ENCODE measurements around the gene MATN1. TPM values are rescaled to one million over a fixed set of nuclear protein-coding genes. Genes with fewer than 3 reads are reported as not detected.

The MATN1 gene
- polyA plus RNA-seq, 3 donors = 0.07 TPM; not detected in 2

DNA sequence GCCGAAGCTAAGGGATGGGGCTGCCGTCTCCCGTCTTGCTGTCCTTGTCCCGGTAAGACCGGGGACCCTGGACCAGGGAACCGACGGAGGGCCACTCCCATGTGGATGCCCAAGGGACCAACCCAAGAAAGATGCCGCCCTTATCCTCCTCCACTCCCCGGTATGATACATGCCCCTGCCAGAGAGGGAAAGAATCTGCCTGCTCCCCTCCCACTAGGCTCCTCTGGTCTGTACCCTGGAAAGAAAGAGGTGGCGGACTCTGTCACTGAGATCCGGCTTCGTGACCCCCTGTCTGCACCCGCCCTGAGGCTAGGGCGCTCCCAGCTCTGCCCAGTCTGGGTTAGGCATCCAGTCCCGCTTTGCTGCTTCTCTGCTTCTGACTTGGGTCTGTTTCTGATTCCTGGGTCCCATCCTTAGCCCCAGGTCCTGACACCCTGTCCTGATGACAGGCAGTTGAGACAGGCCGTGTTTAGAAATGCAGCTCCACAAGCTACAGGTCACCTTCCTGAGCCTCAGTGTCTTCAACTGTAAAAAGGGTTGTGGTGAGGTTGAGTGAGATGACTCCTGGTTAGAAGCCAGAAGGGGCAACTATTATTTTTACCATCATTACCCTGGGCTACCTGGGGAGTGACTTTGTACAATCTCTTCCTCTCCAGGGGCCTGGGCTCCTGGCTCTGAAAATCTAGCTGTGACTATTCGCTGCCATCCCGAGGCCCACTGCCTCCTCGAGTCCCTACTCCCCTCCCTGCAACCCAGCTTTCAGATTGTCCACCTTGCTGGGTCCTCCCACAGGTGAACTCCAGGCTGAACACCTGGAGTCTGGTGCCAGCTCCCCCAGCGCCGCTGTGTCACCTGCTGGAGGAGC, 3.7 kb downstream of the MATN1 start:
- Histone ChIP-seq H3K9me3 (replicated peaks in 1 of 2; ENCODE audit: control insufficient read depth in 1 of 2, insufficient read depth in 1 of 2, low read length in 2 of 2) (peaks cover 0 to 12% of the 10 kb centered on the region in 2 donors), H3K9ac (ENCODE audit: insufficient read depth, low read length, poor library complexity, severe bottlenecking) (peak overlapping the region; percentile 79), H3K79me2 (ENCODE audit: insufficient read depth, low read length) (no peaks in the 10 kb centered on the region), H2AFZ (ENCODE audit: insufficient read depth, low read depth, low read length, poor library complexity, severe bottlenecking) (peak overlapping the region; percentile 85), H4K20me1 (ENCODE audit: insufficient read depth, low read length) (peaks cover 20% of the 10 kb centered on the region), H3K27me3 (ENCODE audit: control insufficient read depth in 2 of 2, insufficient read depth in 2 of 2, low read length in 2 of 2) (no peaks in the 10 kb centered on the region), H3K27ac (ENCODE audit: low read depth in 1 of 2, low read length in 2 of 2) (peak overlapping the region; percentile 95 to 97), H3K4me3 (replicated peaks in 1 of 3; ENCODE audit: low read depth in 2 of 3, low read length in 3 of 3) (peak overlapping the region in 2 of 3 experiments; percentile 49 to 69), H3K4me2 (replicated peaks; ENCODE audit: extremely low read depth, low read length, poor library complexity, severe bottlenecking) (peak overlapping the region; percentile 77), H3K36me3 (replicated peaks in 1 of 2; ENCODE audit: control insufficient read depth in 1 of 2, insufficient read depth in 2 of 2, low read length in 2 of 2) (no peaks in the 10 kb centered on the region), H3K4me1 (ENCODE audit: control insufficient read depth in 1 of 2, insufficient read depth in 2 of 2, low read length in 2 of 2) (peaks cover 32 to 37% of the 10 kb centered on the region in 2 donors)
- intact Hi-C loops (cut with micrococcal nuclease) = loop anchor here (2.0 to 10.0 kb wide), 8 partner anchors 37 to 1675 kb away; partner anchors contain the start of genes LAPTM5 (in 2 of the 2) and BSDC1 (in 1 of the 2)
- TF ChIP-seq, protein P1, sequence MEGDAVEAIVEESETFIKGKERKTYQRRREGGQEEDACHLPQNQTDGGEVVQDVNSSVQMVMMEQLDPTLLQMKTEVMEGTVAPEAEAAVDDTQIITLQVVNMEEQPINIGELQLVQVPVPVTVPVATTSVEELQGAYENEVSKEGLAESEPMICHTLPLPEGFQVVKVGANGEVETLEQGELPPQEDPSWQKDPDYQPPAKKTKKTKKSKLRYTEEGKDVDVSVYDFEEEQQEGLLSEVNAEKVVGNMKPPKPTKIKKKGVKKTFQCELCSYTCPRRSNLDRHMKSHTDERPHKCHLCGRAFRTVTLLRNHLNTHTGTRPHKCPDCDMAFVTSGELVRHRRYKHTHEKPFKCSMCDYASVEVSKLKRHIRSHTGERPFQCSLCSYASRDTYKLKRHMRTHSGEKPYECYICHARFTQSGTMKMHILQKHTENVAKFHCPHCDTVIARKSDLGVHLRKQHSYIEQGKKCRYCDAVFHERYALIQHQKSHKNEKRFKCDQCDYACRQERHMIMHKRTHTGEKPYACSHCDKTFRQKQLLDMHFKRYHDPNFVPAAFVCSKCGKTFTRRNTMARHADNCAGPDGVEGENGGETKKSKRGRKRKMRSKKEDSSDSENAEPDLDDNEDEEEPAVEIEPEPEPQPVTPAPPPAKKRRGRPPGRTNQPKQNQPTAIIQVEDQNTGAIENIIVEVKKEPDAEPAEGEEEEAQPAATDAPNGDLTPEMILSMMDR (IDR thresholded peaks at IDR 0.05) = peak; percentile 74
- Mint-ChIP-seq H3K27me3 (ENCODE audit: low read depth in 3 of 3) (peaks cover 0 to 3% (median 2%) of the 10 kb centered on the region in 3 donors), H3K36me3 (peaks cover 0 to 5% of the 10 kb centered on the region in 2 donors), H3K9me3 (peaks cover 3 to 12% (median 11%) of the 10 kb centered on the region in 7 donors), H3K4me1 (peaks cover 28% of the 10 kb centered on the region), H3K4me3 (peak overlapping the region in 1 of 2 donors; percentile 58), H3K27ac (peak overlapping the region; percentile 87 to 97 (median 93))
- DNase-seq = peak; percentile 64 to 75 (median 74)
- WGBS (ENCODE audit: insufficient coverage) = 46% methylated on average over 15 of the region's 21 CpGs

DNA sequence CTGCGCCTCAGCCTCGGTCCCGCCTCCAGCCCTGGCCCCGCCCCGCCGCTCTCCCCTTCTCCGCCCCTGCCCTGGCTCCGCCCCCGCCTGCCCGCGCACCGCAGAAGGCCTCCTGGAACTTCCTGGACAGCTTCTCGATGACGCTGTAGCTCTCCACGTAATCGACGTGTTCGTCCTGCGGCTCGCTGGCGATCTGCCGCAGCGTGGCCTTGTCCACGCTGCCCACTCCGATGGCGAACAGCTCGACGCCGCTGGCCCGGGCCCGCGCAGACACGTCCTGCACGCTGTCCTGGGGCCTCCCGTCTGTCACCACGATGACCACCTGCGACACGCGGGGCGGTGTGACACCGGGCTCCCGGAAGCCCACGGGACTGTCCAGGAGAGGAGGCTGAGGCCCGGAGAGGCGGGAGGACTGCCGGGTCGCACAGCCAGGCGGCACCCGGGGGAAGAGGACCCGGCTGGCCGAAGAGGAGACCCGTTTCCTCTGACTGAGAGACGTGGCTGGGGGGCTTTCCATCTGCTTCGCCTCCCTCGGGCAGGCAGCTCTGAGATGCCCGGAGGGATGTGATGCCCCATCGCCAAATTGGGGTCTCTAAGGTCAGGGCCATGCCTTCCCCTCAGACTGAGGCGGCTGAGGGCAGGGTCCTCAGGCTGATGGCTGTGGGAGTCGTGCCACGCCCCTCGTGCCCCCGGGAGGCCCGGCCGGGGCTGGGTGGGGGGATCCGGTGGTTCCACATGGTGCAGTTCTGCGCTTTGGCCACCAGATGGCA, 4.6 kb downstream of the MATN1 start:
- Histone ChIP-seq H3K36me3 (replicated peaks in 1 of 2; ENCODE audit: control insufficient read depth in 1 of 2, insufficient read depth in 2 of 2, low read length in 2 of 2) (no peaks in the 10 kb centered on the region), H3K79me2 (ENCODE audit: insufficient read depth, low read length) (no peaks in the 10 kb centered on the region), H3K27ac (ENCODE audit: low read depth in 1 of 2, low read length in 2 of 2) (peak overlapping the region; percentile 95 to 97), H3K4me3 (replicated peaks in 1 of 3; ENCODE audit: low read depth in 2 of 3, low read length in 3 of 3) (peak overlapping the region; percentile 0 to 69 (median 49)), H3K9ac (ENCODE audit: insufficient read depth, low read length, poor library complexity, severe bottlenecking) (peak overlapping the region; percentile 79), H3K4me2 (replicated peaks; ENCODE audit: extremely low read depth, low read length, poor library complexity, severe bottlenecking) (peak overlapping the region; percentile 77), H3K4me1 (ENCODE audit: control insufficient read depth in 1 of 2, insufficient read depth in 2 of 2, low read length in 2 of 2) (peaks cover 27 to 33% of the 10 kb centered on the region in 2 donors), H4K20me1 (ENCODE audit: insufficient read depth, low read length) (peaks cover 17% of the 10 kb centered on the region), H2AFZ (ENCODE audit: insufficient read depth, low read depth, low read length, poor library complexity, severe bottlenecking) (peak overlapping the region; percentile 85), H3K9me3 (replicated peaks in 1 of 2; ENCODE audit: control insufficient read depth in 1 of 2, insufficient read depth in 1 of 2, low read length in 2 of 2) (peaks cover 0 to 12% of the 10 kb centered on the region in 2 donors), H3K27me3 (ENCODE audit: control insufficient read depth in 2 of 2, insufficient read depth in 2 of 2, low read length in 2 of 2) (no peaks in the 10 kb centered on the region)
- Mint-ChIP-seq H3K27me3 (ENCODE audit: low read depth in 3 of 3) (peaks cover 0 to 3% (median 2%) of the 10 kb centered on the region in 3 donors), H3K27ac (peak overlapping the region; percentile 87 to 97 (median 93)), H3K4me1 (peaks cover 24% of the 10 kb centered on the region), H3K36me3 (peaks cover 0 to 5% of the 10 kb centered on the region in 2 donors), H3K4me3 (peak overlapping the region; percentile 39 to 58), H3K9me3 (peaks cover 3 to 12% (median 11%) of the 10 kb centered on the region in 7 donors)
- peak; percentile 97 to 99 (median 98) for DNase-seq
- TF ChIP-seq, protein P1 (IDR thresholded peaks at IDR 0.05) = peak; percentile 100
- under 1% methylated on average over 63 of the region's 66 CpGs for WGBS (ENCODE audit: insufficient coverage)
- intact Hi-C loops (cut with micrococcal nuclease) = loop anchor here (2.0 to 10.0 kb wide), 6 partner anchors 38 to 1676 kb away; partner anchors contain the start of genes LAPTM5 (in 2 of the 2) and BSDC1 (in 1 of the 2)

All from CD14-positive monocyte (primary cell).